ENCODE measurements around the gene CNIH3. TPM values are rescaled to one million over a fixed set of nuclear protein-coding genes. Genes with fewer than 3 reads are reported as not detected.
A peak's percentile ranks its signal among the peaks of the same experiment; 100 is the strongest.

The CNIH3 gene
- total RNA-seq, 1 experiment from 2014 or later: 3.4 TPM

GRCh38 chr1:224644553-224645154, 28.5 kb downstream of the CNIH3 start:
- no TSS peak for BruUV-seq (replicated peaks)
- no peaks in the 10 kb centered on the region for H3K9me3 Mint-ChIP-seq (ENCODE audit: unreplicated experiment)
- no peak overlapping the region for H3K4me3 Mint-ChIP-seq (ENCODE audit: unreplicated experiment)
- ChIA-PET POLR2A (interaction anchor here (0.6 to 1.1 kb wide), 4 partner anchors 9 to 874 kb away, joined by 3 to 4 read pairs (median 3); no protein-coding TSS in a partner anchor), CTCF (interaction anchor here (0.6 to 21.5 kb wide), 93 partner anchors 10 to 1202 kb away, joined by 3 to 342 read pairs (median 5); no protein-coding TSS in a partner anchor)
- peaks cover 21% of the 10 kb centered on the region for H3K27me3 Mint-ChIP-seq (ENCODE audit: insufficient read depth, unreplicated experiment)
- peak; percentile 83 for DNase-seq (ENCODE audit: unreplicated experiment)
- H3K36me3 Mint-ChIP-seq (ENCODE audit: insufficient read depth, unreplicated experiment): no peaks in the 10 kb centered on the region
- peak; percentile 97 for TF ChIP-seq CTCF (IDR thresholded peaks at IDR 0.05; ENCODE audit: unreplicated experiment)
- H3K4me1 Mint-ChIP-seq (ENCODE audit: insufficient read depth, unreplicated experiment): no peaks in the 10 kb centered on the region
- intact Hi-C loops (cut with micrococcal nuclease): loop anchor here (1.0 to 2.0 kb wide), 3 partner anchors 132 to 278 kb away; no protein-coding TSS in a partner anchor
- H3K27ac Mint-ChIP-seq (ENCODE audit: low read depth, unreplicated experiment): no peak overlapping the region

- no peak for TF ChIP-seq CTCF (IDR thresholded peaks at IDR 0.05; ENCODE audit: unreplicated experiment)
- ChIA-PET CTCF (interaction anchor here (0.6 to 21.5 kb wide), 7 partner anchors 10 to 543 kb away, joined by 3 to 342 read pairs (median 158); no protein-coding TSS in a partner anchor), POLR2A (interaction anchor here (0.5 to 0.6 kb wide), 2 partner anchors 164 to 301 kb away, joined by 3 read pairs; no protein-coding TSS in a partner anchor)
- H3K27ac Mint-ChIP-seq (ENCODE audit: low read depth, unreplicated experiment): no peak overlapping the region
- intact Hi-C loops (cut with micrococcal nuclease): no loop called here
- H3K4me1 Mint-ChIP-seq (ENCODE audit: insufficient read depth, unreplicated experiment): peaks cover 7% of the 10 kb centered on the region
- H3K27me3 Mint-ChIP-seq (ENCODE audit: insufficient read depth, unreplicated experiment): no peaks in the 10 kb centered on the region
- no peaks in the 10 kb centered on the region for H3K36me3 Mint-ChIP-seq (ENCODE audit: insufficient read depth, unreplicated experiment)
- H3K9me3 Mint-ChIP-seq (ENCODE audit: unreplicated experiment): no peaks in the 10 kb centered on the region
- H3K4me3 Mint-ChIP-seq (ENCODE audit: unreplicated experiment): no peak overlapping the region
- DNase-seq (ENCODE audit: unreplicated experiment): no peak
- BruUV-seq (replicated peaks): no TSS peak
Measured at GRCh38 chr1:224647449-224647848, 31.3 kb downstream of the CNIH3 start.

- H3K4me3 Mint-ChIP-seq (ENCODE audit: unreplicated experiment): no peak overlapping the region
- no peaks in the 10 kb centered on the region for H3K9me3 Mint-ChIP-seq (ENCODE audit: unreplicated experiment)
- DNase-seq (ENCODE audit: unreplicated experiment): no peak
- H3K27me3 Mint-ChIP-seq (ENCODE audit: insufficient read depth, unreplicated experiment): no peaks in the 10 kb centered on the region
- ChIA-PET POLR2A (interaction anchor here (1.1 kb wide), 1 partner anchor 265 kb away, joined by 3 read pairs; no protein-coding TSS in a partner anchor), CTCF (interaction anchor here (0.6 to 21.5 kb wide), 11 partner anchors 8 to 1434 kb away, joined by 3 to 342 read pairs (median 5); no protein-coding TSS in a partner anchor)
- H3K27ac Mint-ChIP-seq (ENCODE audit: low read depth, unreplicated experiment): no peak overlapping the region
- H3K36me3 Mint-ChIP-seq (ENCODE audit: insufficient read depth, unreplicated experiment): no peaks in the 10 kb centered on the region
- no peak for TF ChIP-seq CTCF (IDR thresholded peaks at IDR 0.05; ENCODE audit: unreplicated experiment)
- H3K4me1 Mint-ChIP-seq (ENCODE audit: insufficient read depth, unreplicated experiment): peaks cover 12% of the 10 kb centered on the region
- intact Hi-C loops (cut with micrococcal nuclease): no loop called here
- no TSS peak for BruUV-seq (replicated peaks)
Measured at GRCh38 chr1:224650290-224650689, 34.2 kb downstream of the CNIH3 start.

GRCh38 chr1:224651188-224651587, 35.1 kb downstream of the CNIH3 start:
- ChIA-PET POLR2A (no interaction called here), CTCF (interaction anchor here (0.7 to 21.5 kb wide), 6 partner anchors 50 to 272 kb away, joined by 3 to 342 read pairs (median 7); no protein-coding TSS in a partner anchor)
- TF ChIP-seq CTCF (IDR thresholded peaks at IDR 0.05; ENCODE audit: unreplicated experiment): no peak
- no peaks in the 10 kb centered on the region for H3K36me3 Mint-ChIP-seq (ENCODE audit: insufficient read depth, unreplicated experiment)
- H3K4me1 Mint-ChIP-seq (ENCODE audit: insufficient read depth, unreplicated experiment): peaks cover 12% of the 10 kb centered on the region
- intact Hi-C loops (cut with micrococcal nuclease): no loop called here
- H3K27me3 Mint-ChIP-seq (ENCODE audit: insufficient read depth, unreplicated experiment): no peaks in the 10 kb centered on the region
- no peak overlapping the region for H3K4me3 Mint-ChIP-seq (ENCODE audit: unreplicated experiment)
- H3K9me3 Mint-ChIP-seq (ENCODE audit: unreplicated experiment): no peaks in the 10 kb centered on the region
- H3K27ac Mint-ChIP-seq (ENCODE audit: low read depth, unreplicated experiment): no peak overlapping the region
- no peak for DNase-seq (ENCODE audit: unreplicated experiment)
- BruUV-seq (replicated peaks): no TSS peak

All from MCF 10A (cell line).